Cardiac septum (tissue), 1 donor: ENCODE measurements around the gene RASA3. TPM values are rescaled to one million over a fixed set of nuclear protein-coding genes. Genes with fewer than 3 reads are reported as not detected.
A peak's percentile ranks its signal among the peaks of the same experiment; 100 is the strongest.

ENCODE experiments used
- DNase-seq: peaks from one replicate; pipeline ENCODE4 v3.0.0-alpha.2; 2020; ENCODE audit warnings: low spot score
- intact Hi-C: fragments of 100-400 bp; cut with DNase I; formaldehyde crosslinking; loops from one replicate; pipeline ENCODE4 v1.14.0; 2022
- total RNA-seq: library from RNA; stranded (reverse); fragmentation: NEBNext Ultra II Directional; extraction: Animal tissue kit (Norgen Biotek cat#: 25700); gene quantifications from one replicate; pipeline ENCODE4 v1.2.1, GENCODE V29; 2021
- donor health status: DM: no; HTN: no; CAD: no.

The RASA3 gene
- total RNA-seq, 1 donor from 2014 or later: 9.7 TPM

GRCh38 chr13:113955235-113955634 is 177.2 kb downstream of the RASA3 start:
- DNase-seq: no peak
- intact Hi-C loops: no loop called here

- no peak for DNase-seq
- intact Hi-C loops: no loop called here
Observed at GRCh38 chr13:113954046-113954835, 178.2 kb downstream of the RASA3 start.

- DNase-seq: no peak
- intact Hi-C loops: no loop called here
Observed at GRCh38 chr13:113953561-113953960, 178.9 kb downstream of the RASA3 start.

- DNase-seq: no peak
- intact Hi-C loops: no loop called here
Observed at GRCh38 chr13:113952983-113953520, 179.4 kb downstream of the RASA3 start.

- DNase-seq: no peak
- intact Hi-C loops: no loop called here
Observed at GRCh38 chr13:113952151-113952982, 180.1 kb downstream of the RASA3 start.

GRCh38 chr13:113951246-113951999 is 181.0 kb downstream of the RASA3 start:
- peak; percentile 92 for DNase-seq
- intact Hi-C loops: loop anchor here (1.0 kb wide), 1 partner anchor 275 kb away; no protein-coding TSS in a partner anchor

- DNase-seq: no peak
- intact Hi-C loops: loop anchor here (1.0 kb wide), 1 partner anchor 276 kb away; no protein-coding TSS in a partner anchor
Observed at GRCh38 chr13:113950451-113951245, 181.8 kb downstream of the RASA3 start.

GRCh38 chr13:113949546-113949945 is 182.9 kb downstream of the RASA3 start:
- intact Hi-C loops: loop anchor here (5.0 kb wide), 1 partner anchor 132 kb away; no protein-coding TSS in a partner anchor
- DNase-seq: no peak

- DNase-seq: no peak
- intact Hi-C loops: loop anchor here (5.0 kb wide), 1 partner anchor 131 kb away; no protein-coding TSS in a partner anchor
Observed at GRCh38 chr13:113948034-113948742, 184.2 kb downstream of the RASA3 start.

GRCh38 chr13:113947311-113948033 is 185.0 kb downstream of the RASA3 start:
- intact Hi-C loops: loop anchor here (5.0 kb wide), 1 partner anchor 130 kb away; no protein-coding TSS in a partner anchor
- DNase-seq: no peak

- no peak for DNase-seq
Observed at GRCh38 chr13:113946409-113947181, 185.8 kb downstream of the RASA3 start.

GRCh38 chr13:113945857-113946408 is 186.5 kb downstream of the RASA3 start:
- DNase-seq: peak; percentile 36
- intact Hi-C loops: loop anchor here (5.0 kb wide), 1 partner anchor 129 kb away; no protein-coding TSS in a partner anchor

More at GRCh38 chr13:113946409-113947181, 185.8 kb downstream of the RASA3 start:
- intact Hi-C loops: loop anchor here (5.0 kb wide), 1 partner anchor 129 kb away; no protein-coding TSS in a partner anchor

- intact Hi-C loops: no loop called here
- DNase-seq: no peak
Observed at GRCh38 chr13:113943821-113944565, 188.4 kb downstream of the RASA3 start.

GRCh38 chr13:113942591-113943103 is 189.8 kb downstream of the RASA3 start:
- no peak for DNase-seq
- intact Hi-C loops: no loop called here

GRCh38 chr13:113941571-113942191 is 190.7 kb downstream of the RASA3 start:
- no peak for DNase-seq
- intact Hi-C loops: no loop called here
